H1 (cell line): ENCODE measurements around the gene TBCA. TPM values are rescaled to one million over a fixed set of nuclear protein-coding genes. Genes with fewer than 3 reads are reported as not detected.

Experiments
- CTCF ChIA-PET: fragments of 300-600 bp; sonication (Branson Sonifier 250); formaldehyde crosslinking; loops from one replicate; lab custom pipeline; 2021; ENCODE audit not compliant: partially characterized antibody; lab: Charles Lee
- POLR2A ChIA-PET: fragments of 300-600 bp; sonication (Branson Sonifier 250); formaldehyde crosslinking; loops from one replicate; lab custom pipeline; 2021; ENCODE audit warnings: inconsistent platforms; ENCODE audit not compliant: partially characterized antibody; lab: Charles Lee
- DNase-seq, 2 experiments: peaks; one replicate each; pipeline versions ENCODE4 v3.0.0 to v3.0.0-alpha.2; 2010 to 2022; ENCODE audit warnings: low spot score in 2 of 2, low read depth in 1 of 2, mixed read lengths in 1 of 2
- FAIRE-seq: peaks from 2 replicates; lab custom pipeline; 2011; peaks lifted over from hg19 to GRCh38; lab: Jason Lieb, UNC
- H2AFZ ChIP-seq: 2 replicates; pipeline ENCODE4 v1.8.1; 2012; ENCODE audit warnings: low read length, inconsistent platforms
- H2AK5ac ChIP-seq: 2 replicates; pipeline ENCODE4 v1.6.1; 2013; ENCODE audit warnings: low read depth, low read length
- H2BK120ac ChIP-seq: replicated peaks from 2 replicates; pipeline ENCODE3; 2013; ENCODE audit warnings: low read depth, low read length, inconsistent platforms
- H2BK12ac ChIP-seq: 2 replicates; pipeline ENCODE4 v1.6.1; 2013; ENCODE audit warnings: low read depth, low read length
- H2BK15ac ChIP-seq: 2 replicates; pipeline ENCODE4 v1.6.1; 2013; ENCODE audit warnings: low read length
- H2BK20ac ChIP-seq: 2 replicates; pipeline ENCODE4 v1.6.1; 2013; ENCODE audit warnings: low read length
- H2BK5ac ChIP-seq: 2 replicates; pipeline ENCODE4 v1.6.1; 2013; ENCODE audit warnings: low read depth, low read length
- H3K14ac ChIP-seq: 2 replicates; pipeline ENCODE4 v1.6.1; 2013; ENCODE audit warnings: inconsistent platforms; ENCODE audit not compliant: insufficient read length
- H3K18ac ChIP-seq: 2 replicates; pipeline ENCODE4 v1.6.1; 2013; ENCODE audit warnings: low read length; ENCODE audit errors: extremely low read depth
- H3K23ac ChIP-seq: 2 replicates; pipeline ENCODE4 v1.6.1; 2013; ENCODE audit warnings: inconsistent platforms; ENCODE audit not compliant: insufficient read length
- H3K23me2 ChIP-seq: 2 replicates; pipeline ENCODE4 v1.6.1; 2013; ENCODE audit warnings: low read depth, low read length
- H3K27ac ChIP-seq: 2 replicates; pipeline ENCODE4 v1.6.1; 2011; ENCODE audit warnings: low read depth, low read length, inconsistent platforms
- H3K27me3 ChIP-seq, 4 experiments: replicated peaks in 1 of 4; 1 replicate in 1 of 4; 2 replicates in 3 of 4; pipeline versions ENCODE4 v1.6.1 to v1.8.1; 2011 to 2013; ENCODE audit warnings: low read length in 3 of 4, mild to moderate bottlenecking in 3 of 4, inconsistent platforms in 2 of 4, mixed read lengths in 2 of 4, moderate library complexity in 1 of 4; ENCODE audit not compliant: control insufficient read depth in 3 of 4, insufficient read depth in 3 of 4; ENCODE audit errors: extremely low read depth in 1 of 4
- H3K36me3 ChIP-seq, 4 experiments: 2 replicates each; pipeline versions ENCODE4 v1.6.1 to v1.8.1; 2011 to 2013; ENCODE audit warnings: mild to moderate bottlenecking in 4 of 4, low read length in 3 of 4, moderate library complexity in 2 of 4, control low read depth in 1 of 4, inconsistent platforms in 1 of 4; ENCODE audit not compliant: insufficient read depth in 4 of 4, control insufficient read depth in 2 of 4
- H3K4ac ChIP-seq: replicated peaks from 2 replicates; pipeline ENCODE3; 2013; ENCODE audit warnings: low read length, low read depth, mixed read lengths, inconsistent platforms; ENCODE audit not compliant: insufficient read length
- H3K4me1 ChIP-seq, 4 experiments: replicated peaks in 1 of 4; 1 replicate in 1 of 4; 2 replicates in 3 of 4; pipeline versions ENCODE4 v1.6.1 to v1.8.1; 2011 to 2013; ENCODE audit warnings: low read length in 3 of 4, inconsistent platforms in 2 of 4, mixed read lengths in 1 of 4; ENCODE audit not compliant: insufficient read depth in 4 of 4, control insufficient read depth in 3 of 4
- H3K4me2 ChIP-seq, 2 experiments: 2 replicates each; pipeline versions ENCODE4 v1.6.1 to v1.8.1; 2011 to 2013; ENCODE audit warnings: low read depth in 2 of 2, low read length in 2 of 2, control low read depth in 1 of 2, inconsistent platforms in 1 of 2, mild to moderate bottlenecking in 1 of 2; ENCODE audit not compliant: insufficient read depth in 1 of 2
- H3K4me3 ChIP-seq, 4 experiments: fragments of 200-600, 300-600 bp in 1 of 4; sonication (generic), shearing (Covaris generic), sonication (Bioruptor Twin) in 1 of 4; 2 replicates each; pipeline versions ENCODE4 v1.5.1 to v1.8.1; 2011 to 2016; ENCODE audit warnings: low read length in 4 of 4, low read depth in 3 of 4, control low read depth in 2 of 4, inconsistent platforms in 2 of 4, mild to moderate bottlenecking in 2 of 4, mixed read lengths in 1 of 4, moderate library complexity in 1 of 4; ENCODE audit not compliant: insufficient read depth in 2 of 4; ENCODE audit errors: extremely low read depth in 1 of 4
- H3K56ac ChIP-seq: replicated peaks from 2 replicates; pipeline ENCODE3; 2013; ENCODE audit warnings: low read depth, mild to moderate bottlenecking, mixed read lengths, low read length, inconsistent platforms; ENCODE audit not compliant: insufficient read length
- H3K79me1 ChIP-seq: 2 replicates; pipeline ENCODE4 v1.6.1; 2013; ENCODE audit warnings: low read depth, low read length, control low read depth
- H3K79me2 ChIP-seq, 2 experiments: 2 replicates each; pipeline versions ENCODE4 v1.6.1 to v1.8.1; 2012 to 2013; ENCODE audit warnings: low read length in 2 of 2, mild to moderate bottlenecking in 2 of 2, inconsistent platforms in 1 of 2; ENCODE audit not compliant: insufficient read depth in 2 of 2, control insufficient read depth in 1 of 2
- H3K9ac ChIP-seq, 4 experiments: replicated peaks in 1 of 4; 1 replicate in 1 of 4; 2 replicates in 3 of 4; pipeline versions ENCODE4 v1.6.1 to v1.8.1; 2011 to 2013; ENCODE audit warnings: low read depth in 3 of 4, low read length in 3 of 4, control low read depth in 2 of 4, mild to moderate bottlenecking in 2 of 4, moderate library complexity in 2 of 4, inconsistent platforms in 1 of 4; ENCODE audit errors: extremely low read depth in 1 of 4
- H3K9me3 ChIP-seq, 2 experiments: 2 replicates each; pipeline versions ENCODE4 v1.6.1 to v1.8.1; 2012 to 2013; ENCODE audit warnings: mild to moderate bottlenecking in 2 of 2, moderate library complexity in 2 of 2, control low read depth in 1 of 2, inconsistent platforms in 1 of 2, low read depth in 1 of 2, low read length in 1 of 2, mixed read lengths in 1 of 2; ENCODE audit not compliant: insufficient read depth in 2 of 2
- H4K20me1 ChIP-seq, 2 experiments: replicated peaks in 1 of 2; 2 replicates each; pipeline versions ENCODE3 to v1.8.1; 2011 to 2013; ENCODE audit warnings: inconsistent platforms in 2 of 2, low read length in 2 of 2, mild to moderate bottlenecking in 1 of 2; ENCODE audit not compliant: insufficient read depth in 2 of 2, control insufficient read depth in 1 of 2
- H4K5ac ChIP-seq: 2 replicates; pipeline ENCODE4 v1.6.1; 2013; ENCODE audit warnings: low read length, low read depth, mixed read lengths, inconsistent platforms; ENCODE audit not compliant: insufficient read length
- H4K8ac ChIP-seq: 2 replicates; pipeline ENCODE4 v1.8.0; 2013; ENCODE audit warnings: mild to moderate bottlenecking, moderate library complexity, low read length, inconsistent platforms; ENCODE audit not compliant: insufficient read depth; ENCODE audit errors: extremely low read depth
- H4K91ac ChIP-seq: replicated peaks from 2 replicates; pipeline ENCODE3; 2013; ENCODE audit warnings: low read length, mixed read lengths, inconsistent platforms; ENCODE audit not compliant: insufficient read length
- EGR1 ChIP-seq: IDR thresholded peaks from 2 replicates; pipeline ENCODE4 v1.6.1; 2011; ENCODE audit warnings: low read depth, low read length, borderline replicate concordance
- NRF1 ChIP-seq: IDR thresholded peaks from 2 replicates; pipeline ENCODE4 v1.6.1; 2011; ENCODE audit warnings: mild to moderate bottlenecking, low read depth, low read length, improper control_type of control experiment
- POLR2A ChIP-seq, 2 experiments: IDR thresholded peaks; 1 replicate in 1 of 2; 2 replicates in 1 of 2; pipeline ENCODE4 v1.6.1; 2011; ENCODE audit warnings: low read depth in 2 of 2, low read length in 2 of 2, mild to moderate bottlenecking in 2 of 2; ENCODE audit errors: control extremely low read depth in 1 of 2
- POU5F1 ChIP-seq: IDR thresholded peaks from 2 replicates; pipeline ENCODE4 v1.6.1; 2011; ENCODE audit warnings: low read depth, mild to moderate bottlenecking, low read length, moderate library complexity
- RAD21 ChIP-seq, 2 experiments: IDR thresholded peaks in 1 of 2; conservative IDR thresholded peaks in 1 of 2; 2 replicates each; pipeline ENCODE4 v1.6.1; 2011; ENCODE audit warnings: low read depth in 2 of 2, low read length in 2 of 2, improper control_type of control experiment in 1 of 2, inconsistent platforms in 1 of 2, mild to moderate bottlenecking in 1 of 2, moderate library complexity in 1 of 2
- SAP30 ChIP-seq: fragments of 300-600 bp; sonication (generic); IDR thresholded peaks from 2 replicates; pipeline ENCODE4 v1.7.1; 2012; ENCODE audit warnings: low read length, moderate library complexity, mild to moderate bottlenecking, inconsistent platforms; ENCODE audit not compliant: insufficient read depth, insufficient replicate concordance
- TAF1 ChIP-seq: IDR thresholded peaks from 2 replicates; pipeline ENCODE4 v1.6.1; 2011; ENCODE audit warnings: mild to moderate bottlenecking, low read depth, low read length
- TAF7 ChIP-seq: optimal IDR thresholded peaks from 2 replicates; pipeline ENCODE3; 2011; ENCODE audit warnings: low read depth, mild to moderate bottlenecking, inconsistent platforms, low read length, moderate library complexity, borderline replicate concordance
- TBP ChIP-seq: IDR thresholded peaks from 2 replicates; pipeline ENCODE4 v1.6.1; 2011; ENCODE audit warnings: low read depth, low read length, improper control_type of control experiment
- WGBS, 2 experiments: shearing (Covaris generic) in 1 of 2; methylation state at CpG; one replicate each; pipeline versions ENCODE4 v1.1.6 to v1.1.7; 2013 to 2015; ENCODE audit warnings: low lambda C conversion rate in 2 of 2, mixed read lengths in 2 of 2, inconsistent platforms in 1 of 2, low coverage in 1 of 2, missing lambda C conversion rate in 1 of 2; ENCODE audit not compliant: insufficient replicate concordance in 2 of 2, insufficient coverage in 1 of 2, insufficient read length in 1 of 2; ENCODE audit errors: extremely low coverage in 1 of 2, missing lambda C conversion rate in 1 of 2; 5-methylcytosine and 5-hydroxymethylcytosine counted together
- polyA plus RNA-seq, 7 experiments: library from polyadenylated mRNA; depleted of rRNA in 3 of 7; stranded (reverse) in 5 of 7; unstranded in 2 of 7; fragments of >200 nt in 5 of 7; fragments of 200-250 nt in 2 of 7; gene quantifications; 1 replicate in 5 of 7; 2 replicates in 1 of 7; 4 replicates in 1 of 7; pipeline versions ENCODE4 v1.2.1 to v1.2.3, GENCODE V29; 2011 to 2013; ENCODE audit warnings: missing spikeins in 2 of 7, mixed read lengths in 2 of 7
- total RNA-seq: library from RNA; stranded (reverse); fragmentation: NEBNext Ultra II Directional; extraction: Animal tissue kit (Norgen Biotek cat#: 25700); gene quantifications from 2 replicates; pipeline ENCODE4 v1.2.1, GENCODE V29; 2021

The TBCA gene
- total and polyA plus RNA-seq, 2 of the 8 experiments (the other 6 are each of a cell fraction or from before 2014, with no cell fraction given): 55.7 to 320 TPM

DNA sequence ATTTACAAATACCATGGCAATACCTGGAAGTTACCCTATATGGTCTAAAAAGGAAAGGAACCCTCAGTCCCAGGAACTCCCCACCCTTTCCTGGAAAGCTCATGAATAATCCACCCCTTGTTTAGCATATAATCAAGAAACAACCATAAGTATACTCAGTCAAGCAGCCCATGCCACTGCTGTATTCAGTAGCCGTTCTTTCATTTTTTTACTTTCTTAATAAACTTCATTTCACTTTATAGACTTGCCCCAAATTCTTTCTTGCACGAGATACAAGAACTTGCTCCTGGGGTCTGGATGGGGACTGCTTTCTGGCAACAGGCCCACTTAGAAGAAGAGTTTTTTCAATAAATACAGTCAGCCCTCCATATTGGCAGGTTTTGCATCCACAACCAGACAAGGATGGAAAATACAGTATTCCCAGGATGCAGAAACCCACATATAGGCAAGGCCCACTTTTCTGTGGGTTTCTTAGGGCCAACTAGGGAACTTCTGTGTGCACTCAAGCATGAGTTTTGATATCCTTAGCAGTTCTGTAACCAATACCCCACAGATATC, 2.8 kb upstream of the TBCA start:
- no peaks in the 10 kb centered on the region for H3K79me1 ChIP-seq
- no peak overlapping the region for H2BK20ac ChIP-seq
- no peak overlapping the region for H2BK15ac ChIP-seq
- H3K36me3 ChIP-seq: no peaks in the 10 kb centered on the region
- H2AK5ac ChIP-seq: no peak overlapping the region
- no peaks in the 10 kb centered on the region for H3K27me3 ChIP-seq
- no peak overlapping the region for H2AFZ ChIP-seq
- no peak overlapping the region for H3K4ac ChIP-seq
- no peak overlapping the region for H2BK5ac ChIP-seq
- H4K20me1 ChIP-seq: peaks cover 3 to 8% of the 10 kb centered on the region in 2 experiments
- H3K23ac ChIP-seq: no peak overlapping the region
- no peak overlapping the region for H3K4me3 ChIP-seq
- H3K79me2 ChIP-seq: peaks cover 0 to 17% of the 10 kb centered on the region in 2 experiments; a peak in 2 of 4 replicates
- no peak overlapping the region for H3K9ac ChIP-seq
- WGBS, 2 experiments: 94% methylated on average over 2 of the region's 2 CpGs; no CpG with 5 or more reads in 1 of the 2 experiments
- ChIA-PET CTCF (interaction anchor here (1.2 kb wide), 1 partner anchor 230 kb away, joined by 4 read pairs; no protein-coding TSS in a partner anchor), POLR2A (interaction anchor here (1.2 kb wide), 1 partner anchor 9 kb away, joined by 3 read pairs; no protein-coding TSS in a partner anchor)
- no peak for FAIRE-seq
- H2BK120ac ChIP-seq: no peak overlapping the region
- no peak overlapping the region for H4K5ac ChIP-seq
- H4K8ac ChIP-seq: no peak overlapping the region
- no peak overlapping the region for H3K27ac ChIP-seq
- no peaks in the 10 kb centered on the region; the same call in 1 of the 2 replicates for H3K23me2 ChIP-seq
- H3K4me2 ChIP-seq: no peak overlapping the region
- TF ChIP-seq EGR1: no peak
- TF ChIP-seq SAP30: no peak
- TF ChIP-seq TBP: peak; percentile 37; the same call in 1 of the 2 replicates
- no peak for TF ChIP-seq NRF1
- no peak for TF ChIP-seq POU5F1
- 0 out of 3 replicates have a peak, but pooled peaks of 1 of the 2 experiments have one; percentile 33 for TF ChIP-seq POLR2A (IDR thresholded peaks at IDR 0.05; ENCODE audit: control extremely low read depth in 1 of 2, low read depth in 2 of 2, low read length in 2 of 2)
- TF ChIP-seq TAF7: peak; percentile 54
- TF ChIP-seq RAD21 (IDR thresholded peaks at IDR 0.05 in 1 of 2, conservative IDR thresholded peaks at IDR 0.05 in 1 of 2; ENCODE audit: low read depth in 2 of 2, low read length in 2 of 2): no peak
- no peak for TF ChIP-seq TAF1
- no peak overlapping the region for H3K56ac ChIP-seq
- H3K14ac ChIP-seq: no peak overlapping the region
- H2BK12ac ChIP-seq: no peak overlapping the region
- no peak overlapping the region for H4K91ac ChIP-seq
- peaks cover 0 to 9% (median 4%) of the 10 kb centered on the region in 4 experiments; a peak in 4 of 7 replicates for H3K4me1 ChIP-seq
- H3K18ac ChIP-seq: no peak overlapping the region
- no peaks in the 10 kb centered on the region for H3K9me3 ChIP-seq
- DNase-seq: no peak
